HepG2 (cell line): Measurements from ENCODE around the gene C16orf78. TPM values are rescaled to one million over a fixed set of nuclear protein-coding genes. Genes with fewer than 3 reads are reported as not detected.

Experiments
- ATAC-seq: fragments of 200-7000 bp; cut with Tn5 transposase; 3 replicates; pipeline ENCODE4 v1.9.1; 2020; ENCODE audit warnings: mild to moderate bottlenecking, moderate library complexity
- BruUV-seq: library from RNA; stranded (reverse); fragments of 400-500 nt; replicated peaks from 2 replicates; lab custom pipeline; 2021; lab: Mats Ljungman, UMichigan
- CTCF ChIA-PET: fragments of 300-600 bp; formaldehyde crosslinking; extraction: SDS; loops from one replicate; lab custom pipeline; 2021; ENCODE audit warnings: low total read pairs, inconsistent platforms, low intra/inter-chr PET ratio; lab: Yijun Ruan, JAX
- POLR2A ChIA-PET: fragments of 350-600 bp; sonication (Branson Sonifier 250); formaldehyde crosslinking; loops from one replicate; lab custom pipeline; 2020; ENCODE audit warnings: antibody characterized with exemption, inconsistent platforms; lab: Yijun Ruan, JAX
- DNase-seq: peaks from one replicate; pipeline ENCODE4 v3.0.0-alpha.2; 2015; ENCODE audit warnings: low spot score
- FAIRE-seq: peaks from 3 replicates; lab custom pipeline; 2011; peaks lifted over from hg19 to GRCh38; lab: Jason Lieb, UNC
- H2AFZ ChIP-seq: one replicate; pipeline ENCODE4 v1.6.1; 2011; ENCODE audit warnings: low read length, inconsistent platforms
- H3K27ac ChIP-seq: fragments of 300-600 bp; 3 replicates; pipeline ENCODE4 v1.8.0; 2011; ENCODE audit warnings: mixed run types, mild to moderate bottlenecking, mixed read lengths, low read length, inconsistent platforms; ENCODE audit not compliant: insufficient read depth; ENCODE audit errors: extremely low read length
- H3K27me3 ChIP-seq, 2 experiments: fragments of 200-600 bp in 1 of 2; 2 replicates in 1 of 2; 3 replicates in 1 of 2; pipeline versions ENCODE4 v1.6.0 to v1.8.0; 2011; ENCODE audit warnings: low read length in 2 of 2, mild to moderate bottlenecking in 2 of 2, moderate library complexity in 2 of 2, inconsistent platforms in 1 of 2; ENCODE audit not compliant: insufficient read depth in 2 of 2, control insufficient read depth in 1 of 2
- H3K36me3 ChIP-seq, 2 experiments: fragments of 200-600 bp in 1 of 2; replicated peaks in 1 of 2; 2 replicates in 1 of 2; 3 replicates in 1 of 2; pipeline versions ENCODE4 v1.5.1 to v1.8.0; 2011; ENCODE audit warnings: low read length in 2 of 2, inconsistent platforms in 1 of 2; ENCODE audit not compliant: insufficient read depth in 2 of 2, control insufficient read depth in 1 of 2
- H3K4me1 ChIP-seq: 2 replicates; pipeline ENCODE4 v1.5.1; 2012; ENCODE audit warnings: low read length, inconsistent platforms; ENCODE audit not compliant: insufficient read depth
- H3K4me2 ChIP-seq: 2 replicates; pipeline ENCODE4 v1.6.0; 2011; ENCODE audit warnings: low read depth, low read length, inconsistent platforms
- H3K4me3 ChIP-seq, 3 experiments: fragments of 200-600 bp in 1 of 3; sonication (generic), shearing (Covaris generic) in 1 of 3; replicated peaks in 1 of 3; 2 replicates each; pipeline ENCODE4 v1.5.1; 2011 to 2016; ENCODE audit warnings: low read length in 3 of 3, inconsistent platforms in 2 of 3, low read depth in 2 of 3, mild to moderate bottlenecking in 2 of 3, control low read depth in 1 of 3, mixed read lengths in 1 of 3; ENCODE audit not compliant: insufficient read depth in 1 of 3
- H3K79me2 ChIP-seq: one replicate; pipeline ENCODE4 v1.6.1; 2011; ENCODE audit warnings: low read length, inconsistent platforms; ENCODE audit not compliant: insufficient read depth
- H3K9ac ChIP-seq: 2 replicates; pipeline ENCODE4 v1.6.0; 2011; ENCODE audit warnings: mild to moderate bottlenecking, low read depth, low read length, inconsistent platforms; ENCODE audit not compliant: insufficient read depth
- H3K9me3 ChIP-seq: 2 replicates; pipeline ENCODE4 v1.5.1; 2012; ENCODE audit warnings: mild to moderate bottlenecking, low read length
- H4K20me1 ChIP-seq: 2 replicates; pipeline ENCODE4 v1.6.0; 2011; ENCODE audit warnings: inconsistent platforms, mild to moderate bottlenecking, low read length, moderate library complexity; ENCODE audit not compliant: insufficient read depth
- AGO1 ChIP-seq: fragments of 200-400 bp; formaldehyde crosslinking; IDR thresholded peaks from 2 replicates; pipeline ENCODE4 v1.6.1; 2017; ENCODE audit warnings: mild to moderate bottlenecking, low read depth, low read length, moderate library complexity; ENCODE audit not compliant: poor library complexity, severe bottlenecking
- KLF9 ChIP-seq: IDR thresholded peaks from 2 replicates; pipeline ENCODE4 v1.6.1; 2016; ENCODE audit warnings: low read depth
- MATR3 ChIP-seq: sonication (generic); formaldehyde crosslinking; IDR thresholded peaks from 2 replicates; pipeline ENCODE4 v1.4.0; 2020; ENCODE audit warnings: missing genetic modification reagents
- NR2C2 ChIP-seq: sonication (generic); formaldehyde crosslinking; IDR thresholded peaks from 2 replicates; pipeline ENCODE4 v1.4.0; 2020; ENCODE audit warnings: missing genetic modification reagents, mild to moderate bottlenecking, moderate library complexity, borderline replicate concordance
- ZFYVE20 ChIP-seq: sonication (generic); formaldehyde crosslinking; IDR thresholded peaks from 2 replicates; pipeline ENCODE4 v1.8.0; 2023; ENCODE audit warnings: low read depth, mild to moderate bottlenecking, moderate library complexity, missing genetic modification reagents, borderline replicate concordance
- ZNF264 ChIP-seq: sonication (generic); formaldehyde crosslinking; IDR thresholded peaks from 2 replicates; pipeline ENCODE4 v1.4.0; 2020; ENCODE audit warnings: missing genetic modification reagents
- ZNF30 ChIP-seq: sonication (generic); formaldehyde crosslinking; IDR thresholded peaks from 2 replicates; pipeline ENCODE4 v1.5.0; 2020; ENCODE audit warnings: mild to moderate bottlenecking, missing genetic modification reagents
- ZNF556 ChIP-seq: sonication (generic); formaldehyde crosslinking; IDR thresholded peaks from 2 replicates; pipeline ENCODE4 v1.4.0; 2020; ENCODE audit warnings: mild to moderate bottlenecking, missing genetic modification reagents, borderline replicate concordance
- ZNF597 ChIP-seq: sonication (generic); formaldehyde crosslinking; IDR thresholded peaks from 2 replicates; pipeline ENCODE4 v1.5.0; 2020; ENCODE audit warnings: missing genetic modification reagents
- WGBS: methylation state at CpG from one replicate; pipeline ENCODE4 v1.1.6; 2017; ENCODE audit warnings: low lambda C conversion rate; 5-methylcytosine and 5-hydroxymethylcytosine counted together
- in situ Hi-C: cut with HindIII; loops from 2 replicates; pipeline ENCODE4 v1.10.0; 2017; ENCODE audit warnings: low pct_unique_long_range_greater_than_20kb; ENCODE audit not compliant: extremely low pct_ligation_motif_present
- intact Hi-C: fragments of 100-400 bp; cut with micrococcal nuclease; formaldehyde crosslinking; loops from one replicate; pipeline ENCODE4 v1.10.0; 2022; ENCODE audit not compliant: unreplicated experiment
- polyA plus RNA-seq, 8 experiments: library from polyadenylated mRNA; depleted of rRNA in 3 of 8; stranded (reverse) in 7 of 8; unstranded in 1 of 8; fragments of >200 nt; fragmentation: Illumina TruSeq in 4 of 8; extraction: Trizol in 4 of 8; gene quantifications; 2 replicates each; pipeline versions ENCODE4 v1.2.1 to v1.2.3, GENCODE V29; 2011 to 2016; ENCODE audit warnings: low read depth in 4 of 8, missing spikeins in 1 of 8, mixed read lengths in 1 of 8; ENCODE audit not compliant: insufficient read depth in 1 of 8
- total RNA-seq, 5 experiments: library from RNA; depleted of rRNA; stranded (reverse); fragments of >200 nt; fragmentation: Illumina TruSeq; extraction: Trizol; gene quantifications; 2 replicates each; pipeline ENCODE4 v1.2.3, GENCODE V29; 2016; ENCODE audit warnings: low read depth in 1 of 5
- TF ChIP-seq, protein P1 (sequence below): sonication (generic); formaldehyde crosslinking; IDR thresholded peaks from 2 replicates; pipeline ENCODE4 v1.8.0; 2022; ENCODE audit warnings: mild to moderate bottlenecking, missing genetic modification reagents

Gene C16orf78
- total and polyA plus RNA-seq, 2 of the 13 experiments (the other 11 are each of a cell fraction or from before 2014, with no cell fraction given), result not detected

GRCh38 chr16:49347476-49347875 lies 26.1 kb upstream of the C16orf78 start:
- in situ Hi-C loops, result loop anchor here (10.0 kb wide), 1 partner anchor 283 kb away; no protein-coding TSS in a partner anchor

More at GRCh38 chr16:49347476-49347875, 26.1 kb upstream of the C16orf78 start:
- ChIA-PET CTCF (no interaction called here), POLR2A (no interaction called here)
- DNase-seq (no peak), ATAC-seq (no peak), FAIRE-seq (no peak)
- 0% methylated on average over 2 of the region's 2 CpGs for WGBS
- TF ChIP-seq, protein P1, sequence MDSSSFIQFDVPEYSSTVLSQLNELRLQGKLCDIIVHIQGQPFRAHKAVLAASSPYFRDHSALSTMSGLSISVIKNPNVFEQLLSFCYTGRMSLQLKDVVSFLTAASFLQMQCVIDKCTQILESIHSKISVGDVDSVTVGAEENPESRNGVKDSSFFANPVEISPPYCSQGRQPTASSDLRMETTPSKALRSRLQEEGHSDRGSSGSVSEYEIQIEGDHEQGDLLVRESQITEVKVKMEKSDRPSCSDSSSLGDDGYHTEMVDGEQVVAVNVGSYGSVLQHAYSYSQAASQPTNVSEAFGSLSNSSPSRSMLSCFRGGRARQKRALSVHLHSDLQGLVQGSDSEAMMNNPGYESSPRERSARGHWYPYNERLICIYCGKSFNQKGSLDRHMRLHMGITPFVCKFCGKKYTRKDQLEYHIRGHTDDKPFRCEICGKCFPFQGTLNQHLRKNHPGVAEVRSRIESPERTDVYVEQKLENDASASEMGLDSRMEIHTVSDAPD (CRISPR knock-in tag), result no peak
- TF ChIP-seq KLF9, result no peak
- no peak for TF ChIP-seq ZNF264 (CRISPR knock-in tag)
- TF ChIP-seq ZNF556 (CRISPR knock-in tag), result no peak
- TF ChIP-seq ZFYVE20 (CRISPR knock-in tag), result no peak
- TF ChIP-seq MATR3 (CRISPR knock-in tag), result no peak
- no peak for TF ChIP-seq ZNF597 (CRISPR knock-in tag)
- no peak for TF ChIP-seq AGO1
- TF ChIP-seq ZNF30 (CRISPR knock-in tag), result no peak
- no peak for TF ChIP-seq NR2C2 (CRISPR knock-in tag)
- H4K20me1 ChIP-seq, result no peaks in the 10 kb centered on the region; the same call in 1 of the 2 replicates
- no peaks in the 10 kb centered on the region for H3K9me3 ChIP-seq
- H3K4me2 ChIP-seq, result no peak overlapping the region
- no peaks in the 10 kb centered on the region; a peak in 1 of 5 replicates for H3K27me3 ChIP-seq
- H3K79me2 ChIP-seq, result no peaks in the 10 kb centered on the region
- no peak overlapping the region for H3K9ac ChIP-seq
- no peak overlapping the region for H3K4me3 ChIP-seq
- no peak overlapping the region for H2AFZ ChIP-seq
- H3K27ac ChIP-seq, result no peak overlapping the region
- no peaks in the 10 kb centered on the region for H3K36me3 ChIP-seq
- no TSS peak for BruUV-seq
- H3K4me1 ChIP-seq, result no peaks in the 10 kb centered on the region
- intact Hi-C loops, result no loop called here
